ENCODE measurements around the gene BICRA.

DNA sequence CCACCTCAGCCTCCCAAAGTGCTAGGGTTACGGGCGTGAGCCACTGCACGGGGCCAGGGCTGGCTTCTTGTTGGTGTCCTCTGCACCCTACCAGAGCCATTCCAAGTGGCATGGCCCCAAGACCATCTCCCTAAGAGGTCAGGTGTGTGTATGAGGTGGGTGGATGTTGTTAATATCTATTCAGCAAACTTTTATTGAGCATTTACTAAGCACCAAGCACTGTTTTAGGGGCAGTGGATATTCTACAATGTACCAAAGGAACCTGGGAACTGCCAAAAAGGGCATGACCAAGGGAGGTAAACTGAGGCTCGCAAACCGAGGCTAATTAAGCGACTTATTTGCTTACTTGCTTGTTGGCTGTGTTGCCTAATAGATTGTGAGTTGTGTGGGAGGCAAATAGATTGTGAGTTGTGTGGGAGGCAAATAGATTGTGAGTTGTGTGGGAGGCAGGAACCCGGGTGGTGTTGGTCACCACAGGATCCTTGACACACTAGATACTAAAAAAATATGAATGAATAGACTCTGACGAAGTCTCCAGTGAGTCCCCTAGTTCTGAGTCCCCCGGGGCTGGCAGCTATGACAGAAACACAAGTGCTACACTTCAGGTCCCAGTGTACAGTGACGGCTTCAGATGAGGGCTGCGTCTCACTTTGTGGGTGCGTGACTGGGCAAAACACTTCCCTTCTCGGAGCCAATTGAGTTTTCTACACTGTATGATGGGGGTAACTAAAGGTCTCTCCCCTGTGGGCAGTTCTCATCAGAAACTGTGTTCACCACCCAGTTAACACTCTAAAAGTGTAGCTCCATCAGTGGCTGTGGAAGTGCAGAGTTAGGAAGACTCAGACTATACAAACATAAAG, 5.0 kb upstream of the BICRA start:
- TF ChIP-seq FOXK2 (IDR thresholded peaks at IDR 0.05) = no peak
- no peak for TF ChIP-seq SUZ12 (IDR thresholded peaks at IDR 0.05)
- no peak for TF ChIP-seq FOXM1 (IDR thresholded peaks at IDR 0.05; ENCODE audit: borderline replicate concordance)
- no peak for TF ChIP-seq ZNF384 (IDR thresholded peaks at IDR 0.05)
- no peak for TF ChIP-seq ARNT (IDR thresholded peaks at IDR 0.05)
- TF ChIP-seq BHLHE40 (IDR thresholded peaks at IDR 0.05; ENCODE audit: borderline replicate concordance) = no peak
- TF ChIP-seq HDGF (IDR thresholded peaks at IDR 0.05; ENCODE audit: borderline replicate concordance) = no peak
- no peak for TF ChIP-seq ELF4 (IDR thresholded peaks at IDR 0.05)
- TF ChIP-seq LEF1 (IDR thresholded peaks at IDR 0.05; ENCODE audit: borderline replicate concordance) = no peak
- TF ChIP-seq FOXA1 (IDR thresholded peaks at IDR 0.05) = no peak
